Subcutaneous abdominal adipose tissue (tissue), 5 donors: ENCODE results near the gene ACTL6A.
A peak's percentile ranks its signal among the peaks of the same experiment; 100 is the strongest.

ENCODE experiments used
- H3K27ac ChIP-seq: one replicate; pipeline ENCODE4 v1.7.0; 2013; ENCODE audit warnings: low read depth, mild to moderate bottlenecking, inconsistent platforms, low read length, moderate library complexity
- H3K27me3 ChIP-seq, 5 donors: one replicate each; pipeline ENCODE4 v1.7.0; 2013; ENCODE audit warnings: low read length in 5 of 5, inconsistent platforms in 1 of 5; ENCODE audit not compliant: control insufficient read depth in 5 of 5, insufficient read depth in 4 of 5
- H3K36me3 ChIP-seq, 5 donors: one replicate each; pipeline ENCODE4 v1.7.0; 2013; ENCODE audit warnings: low read length in 5 of 5; ENCODE audit not compliant: control insufficient read depth in 5 of 5, insufficient read depth in 5 of 5
- H3K4me1 ChIP-seq, 5 donors: one replicate each; pipeline ENCODE4 v1.7.0; 2013; ENCODE audit warnings: low read length in 5 of 5, mild to moderate bottlenecking in 3 of 5, moderate library complexity in 1 of 5; ENCODE audit not compliant: control insufficient read depth in 5 of 5, insufficient read depth in 5 of 5
- H3K4me3 ChIP-seq, 5 donors: one replicate each; pipeline ENCODE4 v1.7.0; 2013; ENCODE audit warnings: low read length in 5 of 5, low read depth in 1 of 5
- H3K9ac ChIP-seq, 5 donors: one replicate each; pipeline ENCODE4 v1.7.0; 2013; ENCODE audit warnings: low read length in 5 of 5, mild to moderate bottlenecking in 4 of 5, moderate library complexity in 3 of 5
- H3K9me3 ChIP-seq, 5 donors: one replicate each; pipeline ENCODE4 v1.7.0; 2013; ENCODE audit warnings: low read length in 5 of 5; ENCODE audit not compliant: control insufficient read depth in 5 of 5
- donor health status: healthy.
- donor health status: healthy.
- donor health status: healthy.
- donor health status: healthy.
- donor health status: healthy.

ACTL6A gene

DNA sequence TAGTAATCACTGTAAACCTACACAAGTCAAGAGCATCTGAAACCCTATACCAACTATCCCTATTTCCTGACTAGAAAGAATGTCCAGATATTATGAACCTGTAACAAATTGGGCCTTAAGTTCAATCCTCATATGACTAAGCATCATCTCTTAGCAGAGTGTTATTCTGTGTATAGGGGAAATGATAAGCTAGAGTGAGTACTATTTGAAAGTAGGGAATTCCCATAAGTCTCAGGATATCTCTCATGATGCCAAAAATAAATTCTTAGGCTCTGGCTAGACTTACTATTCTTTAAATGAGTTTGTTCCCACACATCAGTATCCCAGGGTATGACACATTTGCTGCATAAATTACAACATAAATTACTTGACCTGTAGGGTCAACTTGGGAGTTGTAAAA, 26.4 kb downstream of the ACTL6A start:
- Histone ChIP-seq H3K4me1 (peaks cover 0 to 10% (median 6%) of the 10 kb centered on the region in 5 donors), H3K9me3 (no peaks in the 10 kb centered on the region), H3K4me3 (no peak overlapping the region), H3K27me3 (no peaks in the 10 kb centered on the region), H3K36me3 (peaks cover 55 to 78% (median 61%) of the 10 kb centered on the region in 5 donors), H3K9ac (no peak overlapping the region), H3K27ac (no peak overlapping the region)

DNA sequence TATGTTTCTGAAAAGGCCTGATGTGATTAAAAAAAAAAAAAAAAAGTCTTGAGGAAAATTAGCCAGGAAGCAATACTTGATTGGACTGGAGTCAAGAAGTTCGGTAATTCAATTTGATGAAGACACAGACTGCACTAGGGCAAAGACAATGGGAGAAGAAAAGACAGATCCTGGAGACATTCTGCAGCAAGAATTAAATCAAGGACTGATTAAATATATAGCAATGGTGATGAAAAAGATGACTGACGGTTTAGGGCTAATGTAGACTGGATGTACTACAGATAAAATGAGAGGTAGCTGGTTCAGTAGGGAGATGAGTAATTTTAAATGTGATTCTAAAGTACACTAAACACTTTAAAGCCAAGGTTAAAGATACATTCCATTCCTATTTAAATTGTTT, 27.9 kb downstream of the ACTL6A start:
- Histone ChIP-seq H3K4me1 (peaks cover 0 to 10% (median 6%) of the 10 kb centered on the region in 5 donors), H3K27me3 (no peaks in the 10 kb centered on the region), H3K27ac (no peak overlapping the region), H3K36me3 (peaks cover 52 to 87% (median 61%) of the 10 kb centered on the region in 5 donors), H3K9me3 (no peaks in the 10 kb centered on the region), H3K9ac (peak overlapping the region in 1 of 5 donors; percentile 39), H3K4me3 (no peak overlapping the region)

DNA sequence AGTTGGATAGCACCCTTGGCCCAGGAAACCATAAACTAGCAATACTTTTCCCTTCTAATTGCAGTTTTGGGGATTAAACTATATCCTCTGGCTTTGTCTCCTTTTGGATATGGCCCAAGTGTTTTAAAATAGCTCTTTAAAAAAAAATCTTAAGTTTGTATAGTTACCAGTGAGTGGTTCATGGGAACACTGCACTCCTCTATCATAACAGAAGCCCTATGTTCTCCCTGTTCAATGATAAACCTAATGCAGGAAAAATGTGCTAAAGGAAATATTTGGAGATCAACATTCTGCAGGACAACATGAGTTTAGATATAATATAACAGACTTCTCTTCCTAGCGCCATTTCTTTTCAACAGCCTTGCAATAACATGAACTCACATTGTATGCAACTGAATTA, 28.6 kb downstream of the ACTL6A start:
- Histone ChIP-seq H3K27me3 (no peaks in the 10 kb centered on the region), H3K9ac (no peak overlapping the region), H3K36me3 (peaks cover 49 to 81% (median 63%) of the 10 kb centered on the region in 5 donors), H3K27ac (no peak overlapping the region), H3K4me3 (no peak overlapping the region), H3K9me3 (no peaks in the 10 kb centered on the region), H3K4me1 (peaks cover 0 to 15% (median 6%) of the 10 kb centered on the region in 5 donors)

DNA sequence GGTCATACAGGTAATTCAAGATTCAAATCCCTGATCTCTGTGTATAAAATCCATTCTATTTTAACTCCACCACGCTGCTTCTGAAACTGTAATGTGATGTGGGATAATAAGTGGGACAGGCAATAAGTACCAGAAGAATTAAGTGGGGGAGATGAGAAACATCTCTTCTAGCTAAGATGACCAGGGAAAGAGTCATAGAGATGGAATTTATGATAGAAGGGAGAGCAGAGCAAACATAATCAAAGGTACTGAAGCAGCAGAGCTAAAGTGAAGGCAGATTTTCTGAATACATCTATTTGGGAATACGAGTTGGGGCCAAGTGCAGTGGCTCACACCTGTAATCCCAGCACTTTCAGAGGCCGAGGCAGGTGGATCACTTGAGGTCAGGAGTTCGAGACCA, 36.8 kb downstream of the ACTL6A start:
- Histone ChIP-seq H3K4me3 (no peak overlapping the region), H3K9ac (no peak overlapping the region), H3K9me3 (no peaks in the 10 kb centered on the region), H3K27ac (no peak overlapping the region), H3K36me3 (peaks cover 33 to 64% (median 49%) of the 10 kb centered on the region in 5 donors), H3K4me1 (peaks cover 0 to 19% (median 11%) of the 10 kb centered on the region in 5 donors), H3K27me3 (no peaks in the 10 kb centered on the region)

DNA sequence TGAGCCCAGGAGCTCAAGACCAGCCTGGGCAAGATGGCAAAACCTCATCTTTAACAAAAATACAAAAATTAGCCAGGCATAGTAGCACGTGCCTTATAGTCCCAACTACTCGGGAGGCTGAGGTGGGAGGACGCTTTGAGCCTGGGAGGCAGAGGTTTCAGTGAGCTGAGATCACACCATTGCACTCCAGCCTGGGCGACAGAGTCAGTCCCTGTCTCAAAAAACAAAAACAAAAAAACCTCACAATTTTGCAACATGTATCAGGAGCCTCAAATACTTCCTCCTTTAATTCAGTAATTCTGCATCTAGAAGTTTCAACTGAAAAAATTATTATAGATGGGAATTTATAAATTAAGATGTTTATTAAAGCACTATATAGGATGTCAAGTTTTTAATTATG, 40.6 kb downstream of the ACTL6A start:
- Histone ChIP-seq H3K9me3 (no peaks in the 10 kb centered on the region), H3K27ac (no peak overlapping the region), H3K36me3 (peaks cover 15 to 37% (median 33%) of the 10 kb centered on the region in 5 donors), H3K27me3 (no peaks in the 10 kb centered on the region), H3K9ac (peak overlapping the region in 3 of 5 donors; percentile 13 to 68 (median 39)), H3K4me1 (peaks cover 1 to 31% (median 29%) of the 10 kb centered on the region in 5 donors), H3K4me3 (peak overlapping the region in 3 of 5 donors; percentile 15 to 99 (median 98))

DNA sequence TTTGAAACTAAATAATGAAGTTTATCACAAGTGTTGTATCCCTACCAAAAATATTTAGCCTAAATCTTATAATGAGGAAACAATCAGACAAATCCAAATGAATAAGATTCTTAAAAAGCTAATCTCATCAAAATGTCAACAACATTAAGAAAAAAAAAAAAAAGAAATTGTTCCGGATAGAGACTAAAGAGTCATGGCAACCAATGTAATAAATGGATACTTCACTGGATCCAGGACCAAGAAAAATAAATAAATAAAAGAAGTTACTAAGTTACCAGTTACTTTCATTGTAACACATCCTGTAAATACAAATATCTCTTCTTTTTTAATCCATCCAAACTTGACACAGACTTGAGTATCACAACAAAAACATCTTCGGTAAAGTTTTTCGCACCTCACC, 41.1 kb downstream of the ACTL6A start:
- peak overlapping the region; percentile 98 to 100 (median 99) for H3K4me3 ChIP-seq
- peaks cover 1 to 31% (median 29%) of the 10 kb centered on the region in 5 donors for H3K4me1 ChIP-seq
- no peaks in the 10 kb centered on the region for H3K27me3 ChIP-seq
- H3K9me3 ChIP-seq, result no peaks in the 10 kb centered on the region
- peak overlapping the region; percentile 51 to 99 (median 97) for H3K9ac ChIP-seq
- peak overlapping the region; percentile 95 for H3K27ac ChIP-seq
- H3K36me3 ChIP-seq, result peaks cover 12 to 32% (median 28%) of the 10 kb centered on the region in 5 donors

DNA sequence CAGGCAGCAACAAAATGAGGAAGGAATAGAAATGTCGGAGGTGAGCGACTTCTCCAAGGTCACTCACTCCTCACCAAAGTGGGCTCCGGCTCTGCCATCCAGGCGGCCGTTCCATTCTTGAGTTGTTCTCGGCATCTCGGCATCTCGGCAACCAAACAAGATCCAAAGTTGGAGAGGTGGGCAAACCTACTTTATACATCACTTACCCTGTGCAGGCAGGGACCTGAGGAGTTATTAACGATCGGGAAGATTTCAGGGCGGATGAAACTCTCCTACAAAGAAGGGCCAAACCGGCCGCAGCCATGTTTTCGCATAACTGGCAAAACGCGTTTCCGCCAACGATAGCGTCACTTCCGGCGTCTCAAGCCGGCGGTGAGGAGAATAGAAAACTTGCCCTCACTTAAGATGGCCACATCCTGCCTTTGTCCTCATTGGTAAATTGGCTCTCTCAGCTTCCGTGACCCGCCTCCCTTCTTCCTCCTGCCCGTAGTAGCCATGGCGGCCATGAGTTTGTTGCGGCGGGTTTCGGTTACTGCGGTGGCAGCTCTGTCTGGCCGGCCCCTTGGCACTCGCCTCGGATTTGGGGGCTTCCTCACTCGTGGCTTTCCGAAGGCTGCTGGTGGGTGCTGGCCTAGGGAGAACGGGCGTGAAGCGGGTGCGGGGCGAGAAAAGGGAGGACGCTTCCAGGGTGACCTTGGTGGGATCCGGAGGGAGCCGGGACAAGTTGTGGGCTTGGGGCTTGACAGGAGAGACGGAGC, 41.8 kb downstream of the ACTL6A start, which contains the start of the genes MRPL47 and NDUFB5:
Gene MRPL47 (minus strand): TSS at position 318 of the 758 bp plus-strand sequence. CDS start 14 bp downstream, at position 304.
Gene NDUFB5 (plus strand): TSS at position 474 of the 758 bp plus-strand sequence. CDS start 22 bp downstream, at position 496.
- Histone ChIP-seq H3K27me3 (no peaks in the 10 kb centered on the region), H3K4me1 (peaks cover 1 to 36% (median 29%) of the 10 kb centered on the region in 5 donors), H3K36me3 (peaks cover 7 to 26% (median 21%) of the 10 kb centered on the region in 5 donors), H3K4me3 (peak within 1 kb of the TSS; percentile 98 to 100 (median 99)), H3K9ac (peak within 1 kb of the TSS; percentile 51 to 99 (median 97)), H3K9me3 (no peaks in the 10 kb centered on the region), H3K27ac (peak within 1 kb of the TSS; percentile 95)

DNA sequence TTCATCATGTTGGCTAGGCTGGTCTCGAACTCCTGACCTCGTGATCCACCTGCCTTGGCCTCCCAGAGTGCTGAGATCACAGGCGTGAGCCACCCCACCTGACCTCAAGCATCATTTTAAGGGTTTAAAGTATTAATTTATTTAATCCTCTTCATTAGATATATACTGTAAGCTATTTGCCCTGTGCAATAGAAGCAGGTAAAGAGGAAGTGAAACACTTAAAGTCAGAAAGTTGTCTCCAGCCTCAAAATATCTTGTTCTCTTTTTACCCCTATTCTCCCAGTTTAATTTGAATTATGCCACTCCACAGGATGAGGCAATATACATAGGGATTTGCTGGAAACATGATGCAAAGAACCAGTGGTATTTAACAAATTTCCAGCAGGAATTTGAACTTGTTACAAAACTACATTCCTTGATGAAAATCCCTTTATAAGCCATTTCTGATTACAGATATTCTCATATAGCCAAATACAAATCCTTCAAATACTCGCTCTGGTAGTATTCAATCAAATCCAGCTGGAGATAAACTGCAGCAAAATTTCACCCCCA, 43.9 kb downstream of the ACTL6A start:
- H3K27me3 ChIP-seq, result no peaks in the 10 kb centered on the region
- peaks cover under 1 to 9% (median 2%) of the 10 kb centered on the region in 5 donors for H3K36me3 ChIP-seq
- H3K9ac ChIP-seq, result peak overlapping the region in 1 of 5 donors; percentile 4
- peaks cover 1 to 36% (median 29%) of the 10 kb centered on the region in 5 donors for H3K4me1 ChIP-seq
- H3K9me3 ChIP-seq, result no peaks in the 10 kb centered on the region
- no peak overlapping the region for H3K27ac ChIP-seq
- H3K4me3 ChIP-seq, result no peak overlapping the region

DNA sequence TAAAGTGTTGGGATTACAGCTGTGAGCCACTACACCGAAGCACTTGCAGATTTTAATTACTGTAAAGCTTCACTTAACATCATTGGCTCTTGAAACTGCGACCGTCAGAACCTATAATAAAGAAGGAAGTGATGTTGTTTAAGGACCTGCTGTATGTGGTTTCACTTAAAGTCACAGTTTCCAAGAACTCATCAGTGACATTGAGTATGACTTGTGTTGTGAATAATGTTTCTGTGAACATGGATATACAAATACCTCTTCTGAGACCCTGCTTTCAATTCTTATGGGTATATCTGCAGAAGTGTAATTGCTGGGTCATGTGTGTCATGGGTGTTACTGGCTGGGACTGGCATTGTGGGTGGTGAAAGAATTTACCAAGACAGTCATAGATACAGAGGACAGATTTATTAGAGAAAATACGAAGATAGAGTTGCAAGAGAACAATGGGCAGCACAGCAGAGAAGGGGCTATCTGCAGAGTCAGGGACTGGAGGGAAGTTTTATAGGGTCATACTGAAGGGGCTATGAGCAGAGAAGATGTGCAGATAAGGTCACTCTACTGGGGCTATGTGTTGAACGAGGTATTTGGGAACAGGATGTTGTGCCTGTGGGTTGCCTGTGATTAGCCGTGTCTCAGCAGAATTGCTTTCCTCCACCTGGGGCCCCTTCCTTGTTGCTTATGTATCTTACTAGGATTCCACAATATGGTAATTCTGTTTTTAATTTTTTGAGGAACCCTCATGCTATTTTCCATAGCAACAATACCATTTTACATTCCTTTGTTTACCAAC, 46.4 kb downstream of the ACTL6A start:
- no peak overlapping the region for H3K27ac ChIP-seq
- H3K4me3 ChIP-seq, result no peak overlapping the region
- H3K4me1 ChIP-seq, result peaks cover 1 to 24% (median 18%) of the 10 kb centered on the region in 5 donors
- H3K27me3 ChIP-seq, result no peaks in the 10 kb centered on the region
- peaks cover 0 to 7% (median 4%) of the 10 kb centered on the region in 5 donors for H3K36me3 ChIP-seq
- peak overlapping the region in 1 of 5 donors; percentile 13 for H3K9ac ChIP-seq
- H3K9me3 ChIP-seq, result no peaks in the 10 kb centered on the region
